PFSK-1 (cell line): ENCODE data around the gene HDX.

Experiments used
- POLR2AphosphoS5 ChIP-seq: IDR thresholded peaks from 2 replicates; pipeline ENCODE4 v1.6.1; 2012; ENCODE audit warnings: low read depth, mild to moderate bottlenecking, control low read depth, low read length, moderate library complexity
- SIN3A ChIP-seq: IDR thresholded peaks from 2 replicates; pipeline ENCODE4 v1.6.1; 2012; ENCODE audit warnings: mild to moderate bottlenecking, low read length, moderate library complexity, borderline replicate concordance; ENCODE audit not compliant: insufficient read depth
- TAF1 ChIP-seq: IDR thresholded peaks from 2 replicates; pipeline ENCODE4 v1.6.1; 2012; ENCODE audit warnings: low read length, control low read depth, borderline replicate concordance; ENCODE audit not compliant: insufficient read depth
- TF ChIP-seq, protein P1 (sequence below), 2 experiments: IDR thresholded peaks; 2 replicates each; pipeline versions ENCODE4 v1.6.1 to v1.8.0; 2011 to 2012; ENCODE audit warnings: low read depth in 2 of 2, low read length in 2 of 2, control low read depth in 1 of 2, inconsistent platforms in 1 of 2, mild to moderate bottlenecking in 1 of 2, moderate library complexity in 1 of 2; ENCODE audit not compliant: insufficient read depth in 1 of 2

DNA sequence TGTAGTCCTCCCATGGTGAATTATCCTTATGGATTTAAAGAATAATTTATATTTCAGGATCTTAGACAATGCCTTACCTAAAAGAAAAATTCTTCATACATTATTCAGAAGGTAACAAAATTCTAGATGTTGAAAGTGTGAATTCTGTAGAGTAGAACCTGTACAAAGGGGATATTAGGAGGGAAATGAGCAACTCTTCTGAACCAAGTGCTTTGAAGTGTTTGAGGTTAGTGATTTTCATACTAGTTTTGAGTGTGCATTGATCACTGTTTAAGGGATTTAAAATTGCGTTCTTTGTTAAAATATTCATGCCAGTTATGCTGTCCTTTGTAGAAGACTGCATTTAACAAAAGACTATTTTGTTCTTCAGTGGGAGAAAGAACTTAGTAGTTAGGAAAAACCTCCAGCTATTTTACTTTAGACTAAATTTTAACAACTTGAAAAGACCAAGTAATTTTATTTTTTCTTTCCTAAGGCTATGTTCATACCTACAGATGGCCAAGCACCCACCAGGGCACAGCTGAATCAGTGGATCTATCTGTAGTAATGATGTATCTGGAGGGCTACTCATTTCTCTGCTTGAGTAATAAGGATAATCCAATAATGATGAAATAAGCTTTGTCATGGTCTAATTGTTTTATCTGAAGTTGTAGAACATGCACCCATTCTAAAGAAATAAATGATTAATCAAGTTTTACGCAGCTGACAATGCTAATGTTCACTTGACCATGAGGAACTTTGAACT is 180.0 kb downstream of the HDX start:
- TF ChIP-seq POLR2AphosphoS5 (no peak), SIN3A (no peak), TAF1 (no peak)
- TF ChIP-seq, protein P1, sequence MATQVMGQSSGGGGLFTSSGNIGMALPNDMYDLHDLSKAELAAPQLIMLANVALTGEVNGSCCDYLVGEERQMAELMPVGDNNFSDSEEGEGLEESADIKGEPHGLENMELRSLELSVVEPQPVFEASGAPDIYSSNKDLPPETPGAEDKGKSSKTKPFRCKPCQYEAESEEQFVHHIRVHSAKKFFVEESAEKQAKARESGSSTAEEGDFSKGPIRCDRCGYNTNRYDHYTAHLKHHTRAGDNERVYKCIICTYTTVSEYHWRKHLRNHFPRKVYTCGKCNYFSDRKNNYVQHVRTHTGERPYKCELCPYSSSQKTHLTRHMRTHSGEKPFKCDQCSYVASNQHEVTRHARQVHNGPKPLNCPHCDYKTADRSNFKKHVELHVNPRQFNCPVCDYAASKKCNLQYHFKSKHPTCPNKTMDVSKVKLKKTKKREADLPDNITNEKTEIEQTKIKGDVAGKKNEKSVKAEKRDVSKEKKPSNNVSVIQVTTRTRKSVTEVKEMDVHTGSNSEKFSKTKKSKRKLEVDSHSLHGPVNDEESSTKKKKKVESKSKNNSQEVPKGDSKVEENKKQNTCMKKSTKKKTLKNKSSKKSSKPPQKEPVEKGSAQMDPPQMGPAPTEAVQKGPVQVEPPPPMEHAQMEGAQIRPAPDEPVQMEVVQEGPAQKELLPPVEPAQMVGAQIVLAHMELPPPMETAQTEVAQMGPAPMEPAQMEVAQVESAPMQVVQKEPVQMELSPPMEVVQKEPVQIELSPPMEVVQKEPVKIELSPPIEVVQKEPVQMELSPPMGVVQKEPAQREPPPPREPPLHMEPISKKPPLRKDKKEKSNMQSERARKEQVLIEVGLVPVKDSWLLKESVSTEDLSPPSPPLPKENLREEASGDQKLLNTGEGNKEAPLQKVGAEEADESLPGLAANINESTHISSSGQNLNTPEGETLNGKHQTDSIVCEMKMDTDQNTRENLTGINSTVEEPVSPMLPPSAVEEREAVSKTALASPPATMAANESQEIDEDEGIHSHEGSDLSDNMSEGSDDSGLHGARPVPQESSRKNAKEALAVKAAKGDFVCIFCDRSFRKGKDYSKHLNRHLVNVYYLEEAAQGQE (IDR thresholded peaks at IDR 0.05; ENCODE audit: insufficient read depth in 1 of 2, low read depth in 2 of 2, low read length in 2 of 2), result no peak
